Activated gamma-delta T cell treated with anti-CD3 and anti-CD28 coated beads, Interleukin-2, amount 50 U/mL, for 16 hours (primary cell): Measurements from ENCODE around the gene DSCAML1.
"Not testable (repeated sequence)": the region's sequence is repeated elsewhere in the genome, so short reads cannot be mapped to it uniquely, and the experiment has no call there.

Experiments
- DNase-seq: peaks from one replicate; pipeline ENCODE4 v3.0.0-alpha.2; 2020; ENCODE audit warnings: low read depth

Gene DSCAML1

GRCh38 chr11:117794772-117795629, 2.0 kb downstream of the DSCAML1 start:
- DNase-seq, result no peak

- no peak for DNase-seq
Measured at GRCh38 chr11:117794135-117794534, 2.9 kb downstream of the DSCAML1 start.

GRCh38 chr11:117793583-117793982, 3.4 kb downstream of the DSCAML1 start:
- DNase-seq, result no peak

- DNase-seq, result no peak
Measured at GRCh38 chr11:117792992-117793391, 4.0 kb downstream of the DSCAML1 start.

GRCh38 chr11:117792241-117792640, 4.8 kb downstream of the DSCAML1 start:
- no peak for DNase-seq

GRCh38 chr11:117790279-117790678, 6.7 kb downstream of the DSCAML1 start:
- DNase-seq, result no peak

GRCh38 chr11:117789241-117789640, 7.8 kb downstream of the DSCAML1 start:
- DNase-seq, result no peak

- DNase-seq, result no peak
Measured at GRCh38 chr11:117786135-117786870, 10.7 kb downstream of the DSCAML1 start.

GRCh38 chr11:117782101-117782500, 14.9 kb downstream of the DSCAML1 start:
- no peak for DNase-seq

- no peak for DNase-seq
Measured at GRCh38 chr11:117781627-117782026, 15.4 kb downstream of the DSCAML1 start.

- no peak for DNase-seq
Measured at GRCh38 chr11:117780456-117780855, 16.6 kb downstream of the DSCAML1 start.

- DNase-seq, result no peak
Measured at GRCh38 chr11:117774553-117774952, 22.5 kb downstream of the DSCAML1 start.

- no peak for DNase-seq
Measured at GRCh38 chr11:117772360-117772759, 24.7 kb downstream of the DSCAML1 start.

GRCh38 chr11:117771841-117772240, 25.2 kb downstream of the DSCAML1 start:
- DNase-seq, result no peak

GRCh38 chr11:117771197-117771596, 25.8 kb downstream of the DSCAML1 start:
- DNase-seq, result no peak

GRCh38 chr11:117770061-117770460, 27.0 kb downstream of the DSCAML1 start:
- no peak for DNase-seq

- no peak for DNase-seq
Measured at GRCh38 chr11:117769533-117769932, 27.5 kb downstream of the DSCAML1 start.

GRCh38 chr11:117768506-117768905, 28.5 kb downstream of the DSCAML1 start:
- no peak for DNase-seq

- DNase-seq, result no peak
Measured at GRCh38 chr11:117767071-117767470, 29.9 kb downstream of the DSCAML1 start.

GRCh38 chr11:117766576-117766975, 30.4 kb downstream of the DSCAML1 start:
- no peak for DNase-seq

GRCh38 chr11:117766026-117766425, 31.0 kb downstream of the DSCAML1 start:
- DNase-seq, result no peak

GRCh38 chr11:117765068-117765467, 31.9 kb downstream of the DSCAML1 start:
- no peak for DNase-seq

GRCh38 chr11:117763465-117763864, 33.6 kb downstream of the DSCAML1 start:
- not testable (repeated sequence) for DNase-seq
